Measurements from ENCODE around the gene SAMD4A. TPM values are rescaled to one million over a fixed set of nuclear protein-coding genes. Genes with fewer than 3 reads are reported as not detected.
"Not testable (repeated sequence)": the region's sequence is repeated elsewhere in the genome, so short reads cannot be mapped to it uniquely, and the experiment has no call there.

The SAMD4A gene
- total RNA-seq, 1 donor from 2014 or later, result 57.0 TPM

GRCh38 chr14:54622192-54622958 lies 55.4 kb downstream of the SAMD4A start:
- Mint-ChIP-seq H3K4me1 (ENCODE audit: low read depth) (peaks cover 60% of the 10 kb centered on the region), H3K9me3 (ENCODE audit: low read depth) (peaks cover 3% of the 10 kb centered on the region)

GRCh38 chr14:54623279-54624004 lies 56.5 kb downstream of the SAMD4A start:
- Mint-ChIP-seq H3K4me1 (ENCODE audit: low read depth) (peaks cover 68% of the 10 kb centered on the region), H3K36me3 (ENCODE audit: low read depth) (peaks cover 2% of the 10 kb centered on the region), H3K27ac (ENCODE audit: unreplicated experiment) (peak overlapping the region; percentile 70), H3K27me3 (ENCODE audit: low read depth) (no peaks in the 10 kb centered on the region), H3K4me3 (ENCODE audit: unreplicated experiment) (no peak overlapping the region), H3K9me3 (ENCODE audit: low read depth) (no peaks in the 10 kb centered on the region)
- DNase-seq (ENCODE audit: low spot score), result no peak
- TF ChIP-seq CTCF (IDR thresholded peaks at IDR 0.05), result no peak

More at GRCh38 chr14:54622192-54622958, 55.4 kb downstream of the SAMD4A start:
- H3K36me3 Mint-ChIP-seq (ENCODE audit: low read depth), result peaks cover 2% of the 10 kb centered on the region
- no peak overlapping the region for H3K4me3 Mint-ChIP-seq (ENCODE audit: unreplicated experiment)
- H3K27ac Mint-ChIP-seq (ENCODE audit: unreplicated experiment), result no peak overlapping the region
- DNase-seq (ENCODE audit: low spot score), result no peak
- no peaks in the 10 kb centered on the region for H3K27me3 Mint-ChIP-seq (ENCODE audit: low read depth)
- TF ChIP-seq CTCF (IDR thresholded peaks at IDR 0.05), result no peak

- not testable (repeated sequence) for H3K36me3 Mint-ChIP-seq (ENCODE audit: low read depth); H3K4me3 Mint-ChIP-seq (ENCODE audit: unreplicated experiment); H3K27me3 Mint-ChIP-seq (ENCODE audit: low read depth); H3K9me3 Mint-ChIP-seq (ENCODE audit: low read depth); DNase-seq (ENCODE audit: low spot score)
- H3K27ac Mint-ChIP-seq (ENCODE audit: unreplicated experiment), result peak overlapping the region; percentile 90
- peaks cover 73% of the 10 kb centered on the region for H3K4me1 Mint-ChIP-seq (ENCODE audit: low read depth)
Observed at GRCh38 chr14:54624005-54624358, 57.1 kb downstream of the SAMD4A start.

GRCh38 chr14:54625112-54625511 lies 58.2 kb downstream of the SAMD4A start:
- peak overlapping the region; percentile 38 for H3K4me3 Mint-ChIP-seq (ENCODE audit: unreplicated experiment)
- H3K9me3 Mint-ChIP-seq (ENCODE audit: low read depth), result no peaks in the 10 kb centered on the region
- peak overlapping the region; percentile 90 for H3K27ac Mint-ChIP-seq (ENCODE audit: unreplicated experiment)
- H3K4me1 Mint-ChIP-seq (ENCODE audit: low read depth), result peaks cover 79% of the 10 kb centered on the region
- no peaks in the 10 kb centered on the region for H3K36me3 Mint-ChIP-seq (ENCODE audit: low read depth)
- TF ChIP-seq CTCF (IDR thresholded peaks at IDR 0.05), result no peak
- DNase-seq (ENCODE audit: low spot score), result no peak
- no peaks in the 10 kb centered on the region for H3K27me3 Mint-ChIP-seq (ENCODE audit: low read depth)

- no peak for TF ChIP-seq CTCF (IDR thresholded peaks at IDR 0.05)
- no peaks in the 10 kb centered on the region for H3K9me3 Mint-ChIP-seq (ENCODE audit: low read depth)
- H3K27ac Mint-ChIP-seq (ENCODE audit: unreplicated experiment), result peak overlapping the region; percentile 94
- H3K4me1 Mint-ChIP-seq (ENCODE audit: low read depth), result peaks cover 72% of the 10 kb centered on the region
- H3K27me3 Mint-ChIP-seq (ENCODE audit: low read depth), result no peaks in the 10 kb centered on the region
- no peak for DNase-seq (ENCODE audit: low spot score)
- no peaks in the 10 kb centered on the region for H3K36me3 Mint-ChIP-seq (ENCODE audit: low read depth)
- peak overlapping the region; percentile 50 for H3K4me3 Mint-ChIP-seq (ENCODE audit: unreplicated experiment)
Observed at GRCh38 chr14:54627219-54627539, 60.3 kb downstream of the SAMD4A start.

All from chondrocyte (in vitro differentiated cells).